HFFc6 (cell line): ENCODE data around the gene CTSC. TPM values are rescaled to one million over a fixed set of nuclear protein-coding genes. Genes with fewer than 3 reads are reported as not detected.

Experiments
- DNase-seq: peaks from one replicate; pipeline ENCODE4 v3.0.0-alpha.2; 2018
- H3K27ac Mint-ChIP-seq: 2 replicates; pipeline ENCODE4 v1.8.0; 2020; ENCODE audit warnings: mild to moderate bottlenecking, mixed read lengths
- H3K27me3 Mint-ChIP-seq: 2 replicates; pipeline ENCODE4 v1.8.0; 2021; ENCODE audit warnings: mild to moderate bottlenecking, moderate library complexity, mixed read lengths; ENCODE audit not compliant: insufficient read depth
- H3K36me3 Mint-ChIP-seq: 2 replicates; pipeline ENCODE4 v1.8.0; 2021; ENCODE audit warnings: low read depth, mixed read lengths
- H3K4me1 Mint-ChIP-seq: 2 replicates; pipeline ENCODE4 v1.8.0; 2020; ENCODE audit warnings: low read depth, mixed read lengths
- H3K4me3 Mint-ChIP-seq: 2 replicates; pipeline ENCODE4 v1.8.0; 2020; ENCODE audit warnings: mild to moderate bottlenecking, moderate library complexity, mixed read lengths
- H3K9me3 Mint-ChIP-seq: 2 replicates; pipeline ENCODE4 v1.8.0; 2020; ENCODE audit warnings: mild to moderate bottlenecking, mixed read lengths
- total RNA-seq, 6 experiments: library from RNA; stranded (reverse); fragmentation: NEBNext Ultra II Directional; extraction: Animal tissue kit (Norgen Biotek cat#: 25700); gene quantifications; 2 replicates in 1 of 6; 3 replicates in 5 of 6; pipeline ENCODE4 v1.2.3, GENCODE V29; 2021
- TF ChIP-seq, protein P1 (sequence below): fragments of 200-600 bp; sonication (generic); IDR thresholded peaks from 2 replicates; pipeline ENCODE4 v1.5.0; 2021; ENCODE audit warnings: antibody characterized with exemption, mild to moderate bottlenecking

CTSC gene
- total RNA-seq, 6 experiments from 2014 or later: 234 to 406 (median 384) TPM

GRCh38 chr11:88378422-88379066 lies 41.0 kb upstream of the CTSC start:
- H3K27ac Mint-ChIP-seq: no peak overlapping the region
- peaks cover 16% of the 10 kb centered on the region for H3K4me1 Mint-ChIP-seq
- TF ChIP-seq, protein P1, sequence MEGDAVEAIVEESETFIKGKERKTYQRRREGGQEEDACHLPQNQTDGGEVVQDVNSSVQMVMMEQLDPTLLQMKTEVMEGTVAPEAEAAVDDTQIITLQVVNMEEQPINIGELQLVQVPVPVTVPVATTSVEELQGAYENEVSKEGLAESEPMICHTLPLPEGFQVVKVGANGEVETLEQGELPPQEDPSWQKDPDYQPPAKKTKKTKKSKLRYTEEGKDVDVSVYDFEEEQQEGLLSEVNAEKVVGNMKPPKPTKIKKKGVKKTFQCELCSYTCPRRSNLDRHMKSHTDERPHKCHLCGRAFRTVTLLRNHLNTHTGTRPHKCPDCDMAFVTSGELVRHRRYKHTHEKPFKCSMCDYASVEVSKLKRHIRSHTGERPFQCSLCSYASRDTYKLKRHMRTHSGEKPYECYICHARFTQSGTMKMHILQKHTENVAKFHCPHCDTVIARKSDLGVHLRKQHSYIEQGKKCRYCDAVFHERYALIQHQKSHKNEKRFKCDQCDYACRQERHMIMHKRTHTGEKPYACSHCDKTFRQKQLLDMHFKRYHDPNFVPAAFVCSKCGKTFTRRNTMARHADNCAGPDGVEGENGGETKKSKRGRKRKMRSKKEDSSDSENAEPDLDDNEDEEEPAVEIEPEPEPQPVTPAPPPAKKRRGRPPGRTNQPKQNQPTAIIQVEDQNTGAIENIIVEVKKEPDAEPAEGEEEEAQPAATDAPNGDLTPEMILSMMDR: no peak
- no peak for DNase-seq
- H3K9me3 Mint-ChIP-seq: no peaks in the 10 kb centered on the region
- no peak overlapping the region for H3K4me3 Mint-ChIP-seq
- H3K27me3 Mint-ChIP-seq: no peaks in the 10 kb centered on the region
- H3K36me3 Mint-ChIP-seq: 0 out of 2 replicates have a peak, but pooled peaks cover 3% of the 10 kb centered on the region

- H3K36me3 Mint-ChIP-seq: 0 out of 2 replicates have a peak, but pooled peaks cover 5% of the 10 kb centered on the region
- no peaks in the 10 kb centered on the region for H3K9me3 Mint-ChIP-seq
- H3K4me3 Mint-ChIP-seq: no peak overlapping the region
- no peak for DNase-seq
- TF ChIP-seq, protein P1: no peak
- H3K27me3 Mint-ChIP-seq: no peaks in the 10 kb centered on the region; the same call in 1 of the 2 replicates
- no peak overlapping the region for H3K27ac Mint-ChIP-seq
- H3K4me1 Mint-ChIP-seq: peaks cover 11% of the 10 kb centered on the region
These were observed 40.1 kb upstream of the CTSC start for GRCh38 chr11:88377646-88378045.

DNA sequence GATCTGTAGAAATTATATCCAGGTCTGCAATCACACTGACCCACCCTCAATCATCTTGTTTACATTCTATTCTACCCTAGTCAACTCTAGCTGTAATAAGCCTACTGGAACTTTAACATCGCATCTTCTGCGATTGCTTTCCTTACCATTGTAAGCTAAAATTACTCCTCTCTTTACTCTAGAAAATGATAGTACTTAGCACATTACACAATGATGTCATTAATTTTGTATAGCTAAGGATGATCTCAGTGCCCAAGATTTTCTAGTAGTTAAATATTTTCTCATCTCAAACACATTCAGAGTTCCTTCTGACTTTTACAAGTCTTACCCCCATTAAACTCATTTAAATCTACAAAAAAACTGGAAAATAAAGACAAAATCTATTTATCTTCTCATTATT lies 39.6 kb upstream of the CTSC start:
- Mint-ChIP-seq H3K9me3 (no peaks in the 10 kb centered on the region), H3K27ac (no peak overlapping the region), H3K4me1 (peaks cover 11% of the 10 kb centered on the region), H3K4me3 (no peak overlapping the region), H3K27me3 (no peaks in the 10 kb centered on the region; the same call in 1 of the 2 replicates), H3K36me3 (0 out of 2 replicates have a peak, but pooled peaks cover 5% of the 10 kb centered on the region)
- TF ChIP-seq, protein P1: no peak
- DNase-seq: no peak

DNA sequence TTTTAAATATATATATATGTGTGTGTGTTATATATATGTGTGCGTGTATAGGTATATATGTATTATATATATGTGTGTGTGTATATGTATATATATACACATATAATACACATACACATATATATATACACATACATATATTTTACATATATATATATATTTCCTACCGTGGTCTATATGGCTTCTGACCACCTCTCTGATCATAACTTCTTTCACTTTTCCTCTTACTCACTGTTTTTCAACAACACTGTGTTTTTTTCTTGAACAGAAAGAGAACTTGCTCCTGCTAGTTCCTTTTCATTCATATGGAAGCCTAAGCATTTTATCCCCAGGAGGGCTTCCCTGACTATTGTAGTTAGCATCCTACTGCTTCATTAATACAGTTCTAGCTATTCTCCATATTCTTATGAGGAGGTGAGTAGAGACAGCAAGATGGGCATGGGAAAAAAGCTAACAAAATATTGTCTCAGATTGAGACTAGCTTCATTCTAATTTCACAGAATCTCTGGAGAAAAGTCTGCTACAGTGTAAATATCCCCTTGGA lies 38.5 kb upstream of the CTSC start:
- DNase-seq: no peak
- TF ChIP-seq, protein P1: no peak
- Mint-ChIP-seq H3K9me3 (no peaks in the 10 kb centered on the region), H3K27ac (no peak overlapping the region), H3K4me3 (no peak overlapping the region), H3K36me3 (0 out of 2 replicates have a peak, but pooled peaks cover 5% of the 10 kb centered on the region), H3K27me3 (no peaks in the 10 kb centered on the region; the same call in 1 of the 2 replicates), H3K4me1 (peaks cover 11% of the 10 kb centered on the region)

GRCh38 chr11:88370782-88371181 lies 33.2 kb upstream of the CTSC start:
- no peak for DNase-seq
- no peaks in the 10 kb centered on the region for H3K4me1 Mint-ChIP-seq
- H3K27me3 Mint-ChIP-seq: no peaks in the 10 kb centered on the region; the same call in 1 of the 2 replicates
- TF ChIP-seq, protein P1: no peak
- H3K27ac Mint-ChIP-seq: no peak overlapping the region
- H3K9me3 Mint-ChIP-seq: no peaks in the 10 kb centered on the region
- no peak overlapping the region for H3K4me3 Mint-ChIP-seq
- H3K36me3 Mint-ChIP-seq: 0 out of 2 replicates have a peak, but pooled peaks cover 5% of the 10 kb centered on the region
